SK-N-SH (cell line): ENCODE measurements around the gene ACYP2.

Source experiments
- CHD2 ChIP-seq: fragments of 150-350 bp; IDR thresholded peaks from 2 replicates; pipeline ENCODE4 v1.6.1; 2018; ENCODE audit warnings: low read length; ENCODE audit not compliant: partially characterized antibody
- CTCF ChIP-seq: fragments of 200-600 bp; sonication (generic); IDR thresholded peaks from 2 replicates; pipeline ENCODE4 v1.6.1; 2017; ENCODE audit warnings: antibody characterized with exemption, mild to moderate bottlenecking, moderate library complexity
- EP300 ChIP-seq, 2 experiments: IDR thresholded peaks; 2 replicates each; pipeline versions ENCODE4 v1.4.0 to v1.6.1; 2012; ENCODE audit warnings: borderline replicate concordance in 1 of 2, low read depth in 1 of 2, low read length in 1 of 2
- FOSL2 ChIP-seq: IDR thresholded peaks from 2 replicates; pipeline ENCODE4 v1.4.0; 2012; ENCODE audit warnings: low read depth, mild to moderate bottlenecking, moderate library complexity, borderline replicate concordance
- FOXJ3 ChIP-seq: sonication (generic); formaldehyde crosslinking; IDR thresholded peaks from 2 replicates; pipeline ENCODE4 v1.5.1; 2020; ENCODE audit warnings: mild to moderate bottlenecking, missing genetic modification reagents
- FOXM1 ChIP-seq: IDR thresholded peaks from 2 replicates; pipeline ENCODE4 v1.4.0; 2012; ENCODE audit warnings: low read depth, mild to moderate bottlenecking
- MAX ChIP-seq: IDR thresholded peaks from 2 replicates; pipeline ENCODE4 v1.4.0; 2012; ENCODE audit warnings: low read depth
- POLR2AphosphoS5 ChIP-seq: IDR thresholded peaks from 2 replicates; pipeline ENCODE4 v1.6.1; 2012; ENCODE audit warnings: low read depth, low read length
- RAD21 ChIP-seq: IDR thresholded peaks from 2 replicates; pipeline ENCODE4 v1.6.1; 2012; ENCODE audit warnings: mild to moderate bottlenecking, low read length
- REST ChIP-seq: IDR thresholded peaks from 2 replicates; pipeline ENCODE4 v1.6.1; 2012; ENCODE audit warnings: mild to moderate bottlenecking, low read depth, low read length, moderate library complexity
- YY1 ChIP-seq: IDR thresholded peaks from 2 replicates; pipeline ENCODE4 v1.4.0; 2012; ENCODE audit warnings: low read depth, mild to moderate bottlenecking

GRCh38 chr2:54303631-54304030 lies 188.2 kb downstream of the ACYP2 start:
- no peak for TF ChIP-seq CTCF
- TF ChIP-seq RAD21 = no peak
- TF ChIP-seq FOSL2 = no peak
- TF ChIP-seq MAX = no peak
- no peak for TF ChIP-seq REST
- TF ChIP-seq YY1 = no peak
- no peak for TF ChIP-seq FOXJ3
- TF ChIP-seq POLR2AphosphoS5 = no peak
- TF ChIP-seq FOXM1 = no peak
- TF ChIP-seq EP300 (IDR thresholded peaks at IDR 0.05; ENCODE audit: borderline replicate concordance in 1 of 2, low read depth in 1 of 2, low read length in 1 of 2) = no peak
- TF ChIP-seq CHD2 = no peak
